Thoracic aorta (tissue), 2 donors: ENCODE measurements around the gene CTNNBIP1. TPM values are rescaled to one million over a fixed set of nuclear protein-coding genes. Genes with fewer than 3 reads are reported as not detected.

ENCODE experiments used
- ATAC-seq: fragments of 150-250 bp; one replicate; pipeline ENCODE4 v1.8.0; 2017; ENCODE audit warnings: low read depth; ENCODE audit not compliant: insufficient number of reproducible peaks, low FRiP score
- DNase-seq: peaks from one replicate; pipeline ENCODE4 v3.0.0-alpha.2; 2020; ENCODE audit warnings: low spot score
- H3K27ac ChIP-seq, 2 donors: fragments of 200-600 bp; sonication (generic); 1 replicate in 1 of 2; 2 replicates in 1 of 2; pipeline ENCODE4 v1.5.1; 2016; ENCODE audit warnings: mild to moderate bottlenecking in 2 of 2, moderate library complexity in 2 of 2
- H3K27me3 ChIP-seq: fragments of 200-600 bp; sonication (generic); replicated peaks from 2 replicates; pipeline ENCODE4 v1.6.0; 2016; ENCODE audit warnings: mild to moderate bottlenecking; ENCODE audit not compliant: insufficient read depth
- H3K36me3 ChIP-seq: fragments of 200-600 bp; sonication (generic); one replicate; pipeline ENCODE4 v1.5.1; 2016
- H3K4me1 ChIP-seq, 2 donors: fragments of 200-600 bp; sonication (generic); 1 replicate in 1 of 2; 2 replicates in 1 of 2; pipeline versions ENCODE4 v1.5.1 to v1.6.0; 2016; ENCODE audit warnings: low read depth in 2 of 2, mild to moderate bottlenecking in 1 of 2; ENCODE audit not compliant: control insufficient read depth in 1 of 2
- H3K4me3 ChIP-seq: fragments of 200-600 bp; sonication (generic); 2 replicates; pipeline ENCODE4 v1.5.1; 2016; ENCODE audit warnings: mild to moderate bottlenecking
- H3K9me3 ChIP-seq: fragments of 200-600 bp; sonication (generic); 2 replicates; pipeline ENCODE4 v1.5.1; 2016
- CTCF ChIP-seq: fragments of 200-600 bp; sonication (generic); IDR thresholded peaks from one replicate; pipeline ENCODE4 v1.5.1; 2019; ENCODE audit warnings: antibody characterized with exemption
- total RNA-seq, 2 donors: library from RNA; depleted of rRNA; stranded (reverse); fragments of >200 nt; gene quantifications; one replicate each; pipeline versions ENCODE4 v1.1.0 to v1.2.3, GENCODE V29; 2016

CTNNBIP1 gene
- total RNA-seq, 2 donors from 2014 or later, result 13.4 to 22.3 TPM

GRCh38 chr1:9888886-9889285 is 21.2 kb downstream of the CTNNBIP1 start:
- peaks cover 5 to 11% of the 10 kb centered on the region in 2 donors for H3K4me1 ChIP-seq
- no peaks in the 10 kb centered on the region for H3K9me3 ChIP-seq
- no peak for TF ChIP-seq CTCF
- DNase-seq (no peak), ATAC-seq (no peak)
- H3K4me3 ChIP-seq, result no peak overlapping the region
- no peaks in the 10 kb centered on the region for H3K27me3 ChIP-seq
- H3K36me3 ChIP-seq, result no peaks in the 10 kb centered on the region
- H3K27ac ChIP-seq, result no peak overlapping the region

- ATAC-seq (no peak), DNase-seq (no peak)
- H3K4me3 ChIP-seq, result no peak overlapping the region
- no peaks in the 10 kb centered on the region for H3K27me3 ChIP-seq
- TF ChIP-seq CTCF, result no peak
- H3K36me3 ChIP-seq, result no peaks in the 10 kb centered on the region
- H3K27ac ChIP-seq, result no peak overlapping the region
- H3K9me3 ChIP-seq, result no peaks in the 10 kb centered on the region
- peaks cover 5 to 11% of the 10 kb centered on the region in 2 donors for H3K4me1 ChIP-seq
These were observed 23.0 kb downstream of the CTNNBIP1 start for GRCh38 chr1:9887070-9887469.

GRCh38 chr1:9886092-9886742 is 23.9 kb downstream of the CTNNBIP1 start:
- no peak for TF ChIP-seq CTCF
- H3K4me3 ChIP-seq, result no peak overlapping the region
- DNase-seq (no peak), ATAC-seq (no peak)
- no peak overlapping the region for H3K27ac ChIP-seq
- H3K27me3 ChIP-seq, result no peaks in the 10 kb centered on the region
- no peaks in the 10 kb centered on the region for H3K9me3 ChIP-seq
- H3K36me3 ChIP-seq, result no peaks in the 10 kb centered on the region
- H3K4me1 ChIP-seq, result peaks cover 5 to 11% of the 10 kb centered on the region in 2 donors

- no peak for ATAC-seq
- peaks cover 0 to 2% of the 10 kb centered on the region in 2 donors for H3K4me1 ChIP-seq
These were observed 25.3 kb downstream of the CTNNBIP1 start for GRCh38 chr1:9884805-9885204.

More at GRCh38 chr1:9884805-9885204, 25.3 kb downstream of the CTNNBIP1 start:
- Histone ChIP-seq H3K9me3 (no peaks in the 10 kb centered on the region), H3K27ac (no peak overlapping the region), H3K4me3 (no peak overlapping the region), H3K36me3 (no peaks in the 10 kb centered on the region), H3K27me3 (no peaks in the 10 kb centered on the region)
- DNase-seq, result no peak
- no peak for TF ChIP-seq CTCF
